GM18507 (cell line): ENCODE measurements around the gene VASH2.

Experiments
- DNase-seq: peaks from one replicate; pipeline ENCODE4 v3.0.0; 2011; ENCODE audit warnings: low read depth; ENCODE audit not compliant: insufficient read length; ENCODE audit errors: extremely low spot score
- FAIRE-seq: peaks from 2 replicates; lab custom pipeline; 2011; peaks lifted over from hg19 to GRCh38; lab: Jason Lieb, UNC

The VASH2 gene

DNA sequence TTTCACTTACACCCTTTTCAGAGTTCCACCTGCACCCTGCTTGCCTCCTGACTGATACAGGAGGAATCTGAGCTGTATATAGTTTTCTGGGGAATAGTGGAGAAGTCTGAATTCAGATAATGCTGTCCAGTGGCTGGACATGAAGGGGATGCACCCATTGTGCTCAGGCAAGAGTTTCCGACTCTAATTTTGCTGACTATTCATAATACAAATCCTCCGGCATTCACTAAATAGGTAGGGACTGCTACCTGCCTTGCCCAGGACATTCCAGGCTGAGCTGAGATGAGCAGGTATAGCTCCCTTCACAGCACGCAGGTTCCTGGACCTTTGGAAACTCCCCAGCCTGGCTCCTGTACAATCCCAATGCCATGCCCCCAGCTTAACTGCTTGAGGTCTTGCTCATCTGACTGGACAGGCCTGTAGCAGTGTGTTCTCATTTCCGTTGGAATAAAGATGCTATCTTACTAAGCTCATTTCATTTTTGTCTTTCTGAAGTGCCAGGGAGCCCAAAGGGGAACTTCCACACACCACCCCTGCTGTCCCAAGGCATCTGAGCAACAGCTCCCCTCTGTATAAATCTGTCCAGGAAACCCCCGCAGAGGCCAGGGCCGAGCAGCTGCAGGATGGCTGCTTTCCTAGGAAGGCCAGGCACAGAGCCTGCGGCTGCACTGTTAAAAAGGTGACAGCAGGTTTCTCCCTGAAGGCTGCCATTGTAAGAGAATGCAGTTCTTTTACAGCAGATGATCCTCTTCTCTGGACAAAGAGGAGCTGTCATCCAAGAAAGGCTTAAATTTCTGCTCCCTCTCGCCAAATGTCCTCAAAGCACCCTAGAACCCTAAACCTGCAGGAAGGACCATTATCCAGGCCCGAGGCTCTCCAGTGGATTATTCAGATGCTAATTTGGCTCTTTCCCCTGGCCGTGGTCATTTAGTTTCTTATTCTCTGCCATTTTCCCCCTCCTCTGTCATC is 21.7 kb upstream of the VASH2 start:
- FAIRE-seq (no peak), DNase-seq (no peak)

GRCh38 chr1:212930986-212931678 is 19.2 kb upstream of the VASH2 start:
- peak; percentile 81 for FAIRE-seq
- no peak for DNase-seq

DNA sequence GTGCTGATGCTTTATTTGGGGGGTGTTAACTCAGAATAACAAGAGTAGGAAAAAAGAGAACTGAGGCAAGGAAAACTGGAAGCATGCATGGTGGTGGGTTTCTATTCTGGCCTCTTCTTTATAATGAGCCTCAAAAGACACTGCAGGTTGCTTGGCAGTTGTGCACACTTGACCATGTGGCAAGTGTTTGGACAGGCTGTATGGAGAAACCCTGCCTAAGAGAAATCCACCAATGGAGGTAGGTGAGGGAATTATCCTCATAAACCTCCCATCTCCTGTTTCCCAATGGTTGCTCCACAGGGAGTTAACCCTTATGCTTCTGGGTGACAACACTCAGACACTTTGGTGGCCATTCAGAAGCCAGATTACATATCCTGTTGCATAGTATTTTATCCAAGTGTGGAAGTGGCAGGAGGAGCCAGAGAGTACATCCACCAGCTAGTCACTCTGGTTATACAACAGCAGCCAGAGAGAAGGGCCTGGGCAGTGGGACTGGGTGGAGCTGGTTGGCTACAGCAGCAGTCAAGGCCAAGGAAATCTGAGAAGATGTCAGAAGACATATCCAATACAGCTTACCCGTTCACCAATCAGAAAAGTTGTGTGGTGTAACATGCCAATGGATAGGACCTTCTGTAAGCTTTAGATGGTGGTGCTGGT is 16.4 kb upstream of the VASH2 start:
- FAIRE-seq: no peak
- no peak for DNase-seq

- FAIRE-seq: no peak
- no peak for DNase-seq
Observed at GRCh38 chr1:212935387-212935981, 14.9 kb upstream of the VASH2 start.

- FAIRE-seq: no peak
- no peak for DNase-seq
Observed at GRCh38 chr1:212937034-212937433, 13.3 kb upstream of the VASH2 start.

DNA sequence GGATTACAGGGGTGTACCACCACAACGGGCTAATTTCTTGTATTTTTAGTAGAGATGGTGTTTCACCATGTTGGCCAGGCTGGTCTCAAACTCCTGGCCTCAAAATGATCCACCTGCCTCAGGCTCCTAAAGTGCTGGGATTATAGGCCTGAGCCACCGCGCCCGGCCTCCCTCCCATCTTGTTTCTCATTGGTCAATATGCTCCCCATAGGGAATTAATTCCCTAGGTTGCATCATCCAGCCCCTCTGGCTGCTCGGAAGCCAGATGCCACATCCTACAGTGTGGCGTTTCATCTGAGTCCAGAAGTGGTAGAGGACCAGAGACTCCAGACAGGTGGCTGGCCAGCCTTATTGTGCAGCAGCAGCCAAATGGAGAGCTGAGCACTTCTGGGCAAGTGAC is 11.5 kb upstream of the VASH2 start:
- FAIRE-seq: no peak

DNA sequence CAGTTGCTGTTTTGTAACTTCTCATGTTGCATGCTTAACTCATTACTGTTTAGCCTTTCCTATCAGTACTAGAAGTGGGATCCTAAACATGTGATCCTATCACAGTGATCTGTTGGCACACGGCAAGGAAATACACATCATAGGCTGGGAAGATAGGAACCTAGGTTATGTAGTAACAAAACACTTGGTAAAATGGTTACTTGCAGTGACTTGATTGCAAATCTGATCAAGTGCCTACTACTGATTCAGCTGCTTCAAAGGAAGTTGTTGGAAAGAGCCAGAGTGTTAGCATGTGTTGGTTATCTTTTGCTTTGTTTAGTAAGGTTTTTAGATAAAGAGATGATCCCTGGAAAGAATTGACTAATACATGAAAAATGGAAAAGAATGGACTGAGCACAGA is 8.9 kb upstream of the VASH2 start:
- no peak for DNase-seq

More for the DNA sequence above, 11.5 kb upstream of the VASH2 start:
- no peak for DNase-seq

DNA sequence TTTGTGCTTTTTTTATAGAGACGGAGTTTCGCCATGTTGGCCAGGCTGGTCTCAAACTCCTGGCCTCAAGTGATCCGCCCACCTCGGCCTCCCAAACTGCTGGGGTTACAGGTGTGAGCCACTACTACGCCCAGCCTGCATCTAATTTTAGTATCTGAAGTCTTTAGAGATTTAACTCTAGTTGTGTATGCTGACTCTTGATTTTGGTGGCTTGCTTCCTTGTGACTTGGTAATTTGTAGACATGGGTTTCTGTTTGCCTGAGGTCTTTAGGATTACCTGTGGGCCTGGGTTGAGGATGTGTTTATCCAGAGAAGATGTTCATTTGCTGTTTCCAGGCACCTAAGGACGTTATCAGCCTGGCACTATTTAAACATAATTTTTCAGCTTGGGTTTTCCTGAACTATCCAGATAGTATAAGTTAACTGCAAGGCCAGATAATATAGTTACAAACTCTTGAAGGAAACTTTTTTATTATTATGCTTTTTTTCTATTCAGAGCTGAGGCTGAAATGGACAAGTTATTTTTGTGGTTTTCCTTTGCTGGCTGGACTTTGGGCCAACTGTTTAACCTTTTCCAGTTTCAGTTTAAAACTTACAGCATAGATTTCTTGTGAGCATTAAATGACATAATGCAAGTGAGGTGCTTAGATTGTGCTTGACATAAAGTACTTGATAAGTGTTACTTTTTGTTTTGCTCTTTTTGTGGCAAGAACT is 7.5 kb upstream of the VASH2 start:
- DNase-seq (no peak), FAIRE-seq (peak; percentile 68)

More for the DNA sequence above, 8.9 kb upstream of the VASH2 start:
- FAIRE-seq: no peak

GRCh38 chr1:212943393-212943710 is 7.0 kb upstream of the VASH2 start:
- DNase-seq: no peak
- FAIRE-seq: no peak

GRCh38 chr1:212944229-212944901 is 6.0 kb upstream of the VASH2 start:
- FAIRE-seq: peak; percentile 75

DNA sequence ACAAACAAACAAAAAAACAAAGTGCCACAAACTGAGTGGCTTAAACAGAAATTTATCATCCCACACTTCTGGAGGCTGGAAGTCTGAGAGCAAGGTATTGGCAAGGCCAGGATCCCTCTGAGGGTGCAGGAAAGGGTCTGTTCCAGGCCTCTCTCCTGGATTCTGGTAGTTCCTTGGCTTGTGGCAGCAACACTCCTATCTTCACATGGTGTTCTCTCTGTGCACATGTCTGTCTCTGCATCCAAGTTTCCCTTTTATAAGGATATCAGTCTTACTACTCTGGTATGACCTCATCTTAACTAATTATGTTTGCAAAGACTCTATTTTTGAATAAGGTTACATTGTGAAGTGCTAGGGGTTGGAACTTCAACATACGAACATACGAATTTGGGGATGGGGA is 5.3 kb upstream of the VASH2 start:
- FAIRE-seq (no peak), DNase-seq (no peak)

More at GRCh38 chr1:212944229-212944901, 6.0 kb upstream of the VASH2 start:
- DNase-seq: no peak

DNA sequence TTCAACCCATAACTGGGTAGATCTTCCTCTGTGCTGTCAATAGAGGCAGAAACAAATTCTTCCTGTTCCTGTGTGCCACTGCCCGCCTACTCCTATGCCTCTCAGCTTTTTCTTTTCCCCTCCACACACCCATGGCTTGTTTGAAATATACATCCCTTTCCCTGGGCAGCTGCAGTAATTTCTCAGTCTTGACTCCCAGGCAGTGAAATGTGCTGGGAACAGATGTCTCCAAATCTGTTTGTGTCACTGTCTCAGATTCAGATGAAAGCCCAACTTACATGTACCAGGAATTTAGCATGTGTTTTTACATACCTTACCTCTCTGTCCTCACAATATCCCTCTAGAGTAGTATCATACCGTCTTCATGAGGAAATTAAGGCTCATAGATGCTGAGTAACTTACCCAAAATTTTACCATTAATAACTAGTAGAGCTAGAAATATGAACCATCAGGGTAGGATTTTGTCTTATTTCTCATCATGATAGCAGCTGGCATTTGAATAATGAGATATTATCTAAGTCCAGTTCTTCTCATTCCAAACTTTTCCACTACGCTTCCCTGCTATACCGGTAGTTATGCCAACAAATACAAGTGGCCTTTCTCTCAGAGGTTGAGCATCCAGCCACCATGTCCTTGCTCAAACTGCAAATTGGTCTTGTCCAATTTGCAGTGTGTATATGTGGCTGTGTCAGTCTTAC is 4.7 kb upstream of the VASH2 start:
- no peak for DNase-seq

DNA sequence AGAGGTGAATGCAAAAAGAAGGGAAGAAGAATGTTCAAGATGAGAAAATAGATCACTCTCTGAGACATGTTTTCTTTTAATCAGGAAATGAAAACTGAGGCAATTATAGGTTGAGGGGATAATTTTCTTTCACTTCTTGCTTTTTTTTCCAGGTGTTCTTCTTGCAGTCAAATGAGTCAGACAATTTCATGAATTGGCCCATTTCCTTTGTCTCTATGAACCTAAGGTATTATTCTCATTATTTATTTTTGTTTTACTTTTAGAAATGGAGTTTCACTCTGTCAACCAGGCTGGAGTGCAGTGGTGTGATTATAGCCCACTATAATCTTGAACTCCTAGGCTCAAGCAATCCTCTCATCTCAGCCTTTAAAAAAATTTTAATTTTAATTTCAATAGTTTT is 3.5 kb upstream of the VASH2 start:
- no peak for DNase-seq
- peak; percentile 75 for FAIRE-seq

More for the DNA sequence above, 4.7 kb upstream of the VASH2 start:
- no peak for FAIRE-seq

DNA sequence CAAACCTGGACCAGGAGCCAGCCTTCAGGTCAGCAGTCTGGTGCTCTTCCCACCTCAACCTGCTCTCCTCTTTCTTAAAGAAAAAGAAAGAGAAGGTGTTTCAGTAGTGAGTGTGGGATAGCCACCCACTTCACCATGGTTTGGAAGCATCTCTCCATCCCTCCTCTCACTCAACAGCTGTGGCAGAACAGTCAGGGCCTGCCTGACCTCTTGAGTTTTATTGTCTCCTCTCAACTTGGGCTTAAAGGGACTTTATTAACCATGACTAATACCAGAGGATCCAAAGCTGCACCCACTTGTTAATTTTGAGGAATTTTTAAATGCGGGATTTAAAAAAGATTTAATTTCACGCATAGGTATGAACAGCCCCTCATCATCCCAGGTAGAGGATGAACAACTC is 570 bp upstream of the VASH2 start:
- FAIRE-seq: no peak
- DNase-seq: no peak

DNA sequence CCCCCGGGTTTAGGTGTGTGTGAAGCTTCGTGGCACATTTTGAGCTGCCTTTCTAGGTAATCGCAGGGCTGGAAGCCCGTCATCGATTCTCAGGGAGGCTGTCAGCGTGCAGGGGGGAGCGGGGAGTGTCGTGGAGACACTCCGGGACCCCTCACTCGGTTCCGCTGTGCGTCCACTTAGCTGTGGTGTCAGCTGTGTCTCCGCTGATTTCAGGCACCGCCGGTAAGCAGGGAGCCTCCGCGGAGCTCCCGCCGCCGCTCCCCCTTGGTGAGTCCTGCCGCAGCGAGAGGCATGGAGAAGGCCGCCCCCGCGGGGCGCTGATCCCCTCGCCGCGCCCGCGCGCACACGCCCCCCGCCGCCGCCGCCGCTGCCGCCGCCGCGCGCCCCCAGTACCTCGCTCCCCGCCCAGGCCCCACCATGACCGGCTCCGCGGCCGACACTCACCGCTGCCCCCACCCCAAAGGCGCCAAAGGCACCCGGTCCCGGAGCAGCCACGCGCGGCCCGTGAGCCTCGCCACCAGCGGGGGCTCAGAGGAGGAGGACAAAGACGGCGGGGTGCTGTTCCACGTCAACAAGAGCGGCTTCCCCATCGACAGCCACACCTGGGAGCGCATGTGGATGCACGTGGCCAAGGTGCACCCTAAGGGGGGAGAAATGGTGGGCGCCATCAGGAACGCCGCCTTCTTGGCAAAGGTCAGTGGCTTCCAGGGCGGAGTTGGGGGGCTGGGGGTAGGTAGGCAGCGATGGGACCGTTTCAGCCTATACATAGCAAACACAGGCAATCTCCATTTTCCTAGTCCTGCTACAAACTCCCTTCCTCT is 995 bp downstream of the VASH2 start:
- no peak for DNase-seq
- FAIRE-seq: no peak

DNA sequence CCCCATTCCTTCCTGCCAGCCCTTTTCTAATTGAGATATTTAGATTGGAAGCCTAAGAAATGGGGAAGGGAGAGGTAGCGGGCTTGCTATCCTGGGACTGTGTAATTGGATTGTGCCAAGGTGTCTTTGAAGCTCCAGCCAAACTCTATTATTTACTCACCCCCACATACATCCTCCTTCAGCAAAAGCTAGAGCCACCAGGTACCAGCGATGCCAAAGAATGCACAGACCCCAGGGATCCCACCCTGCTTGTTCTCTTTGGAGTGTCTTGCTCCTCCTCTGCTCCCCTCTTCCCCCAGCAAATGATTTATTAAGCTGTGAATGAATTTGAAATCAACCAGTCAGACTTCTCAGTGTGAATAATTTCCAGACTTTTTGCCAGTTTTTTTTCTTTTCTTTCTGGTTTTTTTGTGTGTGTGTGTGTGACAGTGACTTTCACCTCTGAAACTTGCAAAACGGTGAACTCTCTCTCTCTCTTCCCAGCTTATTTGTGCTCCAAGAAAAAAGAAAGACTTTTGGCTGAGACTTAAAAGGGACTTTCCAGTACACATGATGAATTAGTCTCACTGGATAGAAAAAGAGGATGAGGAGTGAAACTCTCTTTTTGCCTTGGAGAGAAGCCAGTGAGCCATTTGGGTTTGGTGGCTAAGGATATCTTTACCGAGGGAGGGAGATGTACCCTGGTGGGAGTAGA is 1.8 kb downstream of the VASH2 start:
- FAIRE-seq (no peak), DNase-seq (no peak)

GRCh38 chr1:212952641-212952976 is 2.3 kb downstream of the VASH2 start:
- DNase-seq (no peak), FAIRE-seq (no peak)
